A549 (cell line): Measurements from ENCODE around the gene MAP3K1. TPM values are rescaled to one million over a fixed set of nuclear protein-coding genes. Genes with fewer than 3 reads are reported as not detected.
A peak's percentile ranks its signal among the peaks of the same experiment; 100 is the strongest.

Source experiments
- ATAC-seq, 2 experiments: fragments of 200-7000 bp in 1 of 2; fragments of >200 bp in 1 of 2; cut with Nextera tagmentation in 1 of 2; cut with Tn5 transposase in 1 of 2; 3 replicates each; pipeline versions ENCODE4 v1.8.0 to v1.9.1; 2018 to 2020; ENCODE audit warnings: mild to moderate bottlenecking in 1 of 2, moderate library complexity in 1 of 2
- CTCF ChIA-PET: fragments of 300-600 bp; sonication (Branson Sonifier 250); formaldehyde crosslinking; extraction: SDS; loops from one replicate; lab custom pipeline; 2021; ENCODE audit warnings: antibody characterized with exemption, inconsistent platforms; lab: Yijun Ruan, JAX
- POLR2A ChIA-PET: fragments of 350-600 bp; formaldehyde crosslinking; extraction: SDS; loops from one replicate; lab custom pipeline; 2021; ENCODE audit warnings: antibody characterized with exemption, inconsistent platforms; lab: Yijun Ruan, JAX
- DNase-seq, 2 experiments: peaks; one replicate each; pipeline versions ENCODE4 v3.0.0 to v3.0.0-alpha.2; 2011 to 2016; ENCODE audit warnings: low read depth in 1 of 2, low spot score in 1 of 2
- FAIRE-seq: peaks from 2 replicates; lab custom pipeline; 2011; peaks lifted over from hg19 to GRCh38; lab: Jason Lieb, UNC
- H3K27ac ChIP-seq, 2 experiments: fragments of >200 bp; sonication (Bioruptor Twin); formaldehyde crosslinking; 3 replicates each; pipeline ENCODE4 v1.5.1; 2016 to 2017
- H3K4me1 ChIP-seq: fragments of >200 bp; sonication (Bioruptor Twin); formaldehyde crosslinking; 3 replicates; pipeline ENCODE4 v1.6.1; 2016
- H3K4me2 ChIP-seq: fragments of >200 bp; sonication (Bioruptor Twin); formaldehyde crosslinking; 3 replicates; pipeline ENCODE4 v1.6.1; 2016
- H3K4me3 ChIP-seq: fragments of >200 bp; sonication (Bioruptor Twin); formaldehyde crosslinking; 3 replicates; pipeline ENCODE4 v1.5.1; 2016
- H3K9me3 ChIP-seq: fragments of >200 bp; sonication (Bioruptor Twin); formaldehyde crosslinking; 3 replicates; pipeline ENCODE4 v1.6.1; 2016
- CBX8 ChIP-seq: fragments of 200-600 bp; sonication (generic); IDR thresholded peaks from 2 replicates; pipeline ENCODE4 v1.6.1; 2016
- CHD2 ChIP-seq: fragments of 150-350 bp; IDR thresholded peaks from 2 replicates; pipeline ENCODE4 v1.6.1; 2014; ENCODE audit warnings: low read length; ENCODE audit not compliant: partially characterized antibody
- CHD4 ChIP-seq: fragments of 200-600 bp; sonication (generic); IDR thresholded peaks from 2 replicates; pipeline ENCODE4 v1.6.1; 2016; ENCODE audit warnings: antibody characterized with exemption, mild to moderate bottlenecking, borderline replicate concordance
- ESRRA ChIP-seq: fragments of 150-350 bp; IDR thresholded peaks from 2 replicates; pipeline ENCODE4 v1.6.1; 2014; ENCODE audit warnings: mild to moderate bottlenecking, low read length, borderline replicate concordance
- FOSL2 ChIP-seq, 2 experiments: fragments of 450-650 bp in 1 of 2; fragments of >200 bp in 1 of 2; sonication (Bioruptor Twin) in 1 of 2; formaldehyde crosslinking; IDR thresholded peaks; 2 replicates each; pipeline versions ENCODE4 v1.5.0 to v1.6.1; 2016 to 2020; ENCODE audit warnings: mild to moderate bottlenecking in 1 of 2, moderate library complexity in 1 of 2
- HEYL ChIP-seq: fragments of 250-450 bp; sonication (Bioruptor Pico); IDR thresholded peaks from 2 replicates; pipeline ENCODE4 v1.8.0; 2021; ENCODE audit warnings: mild to moderate bottlenecking, moderate library complexity
- JUN ChIP-seq, 2 experiments: fragments of >200 bp; sonication (Bioruptor Twin); formaldehyde crosslinking; IDR thresholded peaks; 2 replicates in 1 of 2; 3 replicates in 1 of 2; pipeline ENCODE4 v1.6.1; 2016 to 2017
- KDM5A ChIP-seq: fragments of 200-600 bp; sonication (generic); IDR thresholded peaks from 2 replicates; pipeline ENCODE4 v1.6.1; 2016; ENCODE audit warnings: antibody characterized with exemption, mild to moderate bottlenecking
- MAFK ChIP-seq: fragments of 450-650 bp; IDR thresholded peaks from 2 replicates; pipeline ENCODE4 v1.6.1; 2014; ENCODE audit not compliant: partially characterized antibody
- POLR2A ChIP-seq: IDR thresholded peaks from 2 replicates; pipeline ENCODE4 v1.6.1; 2012; ENCODE audit warnings: mild to moderate bottlenecking, low read length
- RARB ChIP-seq: fragments of 250-450 bp; sonication (Bioruptor Pico); IDR thresholded peaks from 2 replicates; pipeline ENCODE4 v1.8.0; 2021; ENCODE audit warnings: mild to moderate bottlenecking, moderate library complexity
- RFX5 ChIP-seq: fragments of 450-650 bp; IDR thresholded peaks from 2 replicates; pipeline ENCODE4 v1.7.1; 2014; ENCODE audit warnings: antibody characterized with exemption, mild to moderate bottlenecking, moderate library complexity
- RNF2 ChIP-seq: fragments of 200-600 bp; sonication (generic); IDR thresholded peaks from 2 replicates; pipeline ENCODE4 v1.6.1; 2016; ENCODE audit warnings: low read depth, mild to moderate bottlenecking, antibody characterized with exemption, moderate library complexity, borderline replicate concordance
- SMC3 ChIP-seq: fragments of >200 bp; sonication (Bioruptor Twin); formaldehyde crosslinking; IDR thresholded peaks from 3 replicates; pipeline ENCODE4 v1.6.1; 2018; ENCODE audit warnings: inconsistent platforms
- ZFP36 ChIP-seq: fragments of 450-650 bp; IDR thresholded peaks from 2 replicates; pipeline ENCODE4 v1.6.1; 2014; ENCODE audit warnings: borderline replicate concordance; ENCODE audit not compliant: partially characterized antibody
- ZSCAN20 ChIP-seq: fragments of 250-450 bp; sonication (Bioruptor Pico); IDR thresholded peaks from 2 replicates; pipeline ENCODE4 v1.8.0; 2022; ENCODE audit warnings: mild to moderate bottlenecking, moderate library complexity
- WGBS: methylation state at CpG from one replicate; pipeline ENCODE4 v1.1.6; 2017; ENCODE audit errors: missing lambda C conversion rate; 5-methylcytosine and 5-hydroxymethylcytosine counted together
- polyA plus RNA-seq, 4 experiments: library from polyadenylated mRNA; depleted of rRNA in 3 of 4; stranded (reverse); fragments of >200 nt; fragmentation: RNase III in 1 of 4; extraction: RNeasy Plus Mini Kit Qiagen cat#74134 plus additional on column Dnase treatment in 1 of 4; gene quantifications; 2 replicates in 3 of 4; 3 replicates in 1 of 4; pipeline ENCODE4 v1.2.3, GENCODE V29; 2011 to 2017
- TF ChIP-seq, protein P1 (sequence below): IDR thresholded peaks from 2 replicates; pipeline ENCODE4 v1.6.1; 2012; ENCODE audit warnings: low read depth, borderline replicate concordance
- TF ChIP-seq, protein P2 (sequence below): fragments of 150-350 bp; IDR thresholded peaks from 2 replicates; pipeline ENCODE4 v1.6.1; 2014; ENCODE audit warnings: low read depth, mild to moderate bottlenecking, low read length
- TF ChIP-seq, protein P3 (sequence below): IDR thresholded peaks from 2 replicates; pipeline ENCODE4 v1.6.1; 2012
- TF ChIP-seq, protein P4 (sequence below): fragments of 200-600 bp; sonication (generic); IDR thresholded peaks from 2 replicates; pipeline ENCODE4 v1.6.1; 2016; ENCODE audit warnings: antibody characterized with exemption, mild to moderate bottlenecking, moderate library complexity

MAP3K1 gene
- polyA plus RNA-seq, 2 of the 4 experiments (the other 2 are of a cell fraction) = 1.9 to 5.1 TPM

DNA sequence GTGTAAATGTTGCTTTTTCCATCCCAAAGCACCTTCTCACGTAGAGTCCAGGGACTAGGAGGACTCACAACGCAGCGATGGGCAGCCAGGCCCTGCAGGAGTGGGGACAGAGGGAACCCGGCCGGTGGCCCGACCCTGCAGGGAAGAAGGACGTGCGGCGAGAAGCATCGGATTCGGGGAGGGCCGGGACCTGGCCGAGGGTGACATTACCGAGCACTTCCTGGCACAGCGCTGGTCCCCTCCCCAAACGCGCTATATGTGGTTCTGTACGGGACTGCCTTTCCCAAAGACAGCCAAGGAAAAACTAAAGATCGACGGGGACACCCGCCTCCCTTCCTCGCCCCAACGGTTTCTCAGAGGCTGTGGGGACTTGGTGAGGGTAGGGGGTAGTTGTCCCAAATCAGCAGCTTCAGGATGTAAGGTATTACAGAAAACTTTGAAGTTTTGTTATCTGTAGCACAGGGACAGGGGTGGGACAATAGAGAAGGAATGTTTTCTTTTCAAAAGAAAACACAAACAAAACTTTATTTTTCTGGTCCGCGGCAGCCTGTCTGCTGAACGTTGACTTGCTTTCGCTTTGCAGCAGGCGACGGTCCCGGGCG lies 887 bp upstream of the MAP3K1 start:
- WGBS = 24% methylated on average over 31 of the region's 31 CpGs
- Histone ChIP-seq H3K4me3 (peak overlapping the region; percentile 93), H3K27ac (peak overlapping the region; percentile 94 to 95), H3K9me3 (no peaks in the 10 kb centered on the region), H3K4me2 (peak overlapping the region; percentile 95), H3K4me1 (peaks cover 24% of the 10 kb centered on the region; the same call in 2 of the 3 replicates)
- peak; percentile 22 to 31 for DNase-seq
- FAIRE-seq = no peak
- peak; percentile 24 to 47; a peak in 5 of 6 replicates for ATAC-seq
- TF ChIP-seq KDM5A (no peak), CHD2 (peak; percentile 1), HEYL (CRISPR knock-in tag) (no peak), CHD4 (no peak), JUN (IDR thresholded peaks at IDR 0.05) (no peak), RFX5 (no peak), SMC3 (no peak), ZSCAN20 (CRISPR knock-in tag) (no peak), MAFK (no peak), ESRRA (no peak)
- TF ChIP-seq, protein P1, sequence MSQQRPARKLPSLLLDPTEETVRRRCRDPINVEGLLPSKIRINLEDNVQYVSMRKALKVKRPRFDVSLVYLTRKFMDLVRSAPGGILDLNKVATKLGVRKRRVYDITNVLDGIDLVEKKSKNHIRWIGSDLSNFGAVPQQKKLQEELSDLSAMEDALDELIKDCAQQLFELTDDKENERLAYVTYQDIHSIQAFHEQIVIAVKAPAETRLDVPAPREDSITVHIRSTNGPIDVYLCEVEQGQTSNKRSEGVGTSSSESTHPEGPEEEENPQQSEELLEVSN = 0 out of 2 replicates have a peak, but pooled peaks have one; percentile 23
- TF ChIP-seq, protein P2, sequence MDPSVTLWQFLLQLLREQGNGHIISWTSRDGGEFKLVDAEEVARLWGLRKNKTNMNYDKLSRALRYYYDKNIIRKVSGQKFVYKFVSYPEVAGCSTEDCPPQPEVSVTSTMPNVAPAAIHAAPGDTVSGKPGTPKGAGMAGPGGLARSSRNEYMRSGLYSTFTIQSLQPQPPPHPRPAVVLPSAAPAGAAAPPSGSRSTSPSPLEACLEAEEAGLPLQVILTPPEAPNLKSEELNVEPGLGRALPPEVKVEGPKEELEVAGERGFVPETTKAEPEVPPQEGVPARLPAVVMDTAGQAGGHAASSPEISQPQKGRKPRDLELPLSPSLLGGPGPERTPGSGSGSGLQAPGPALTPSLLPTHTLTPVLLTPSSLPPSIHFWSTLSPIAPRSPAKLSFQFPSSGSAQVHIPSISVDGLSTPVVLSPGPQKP = no peak
- ChIA-PET CTCF (interaction anchor here (0.6 kb wide), 1 partner anchor 331 kb away, joined by 3 read pairs; no protein-coding TSS in a partner anchor), POLR2A (interaction anchor here (0.8 kb wide), 1 partner anchor 8 kb away, joined by 3 read pairs; no protein-coding TSS in a partner anchor)

DNA sequence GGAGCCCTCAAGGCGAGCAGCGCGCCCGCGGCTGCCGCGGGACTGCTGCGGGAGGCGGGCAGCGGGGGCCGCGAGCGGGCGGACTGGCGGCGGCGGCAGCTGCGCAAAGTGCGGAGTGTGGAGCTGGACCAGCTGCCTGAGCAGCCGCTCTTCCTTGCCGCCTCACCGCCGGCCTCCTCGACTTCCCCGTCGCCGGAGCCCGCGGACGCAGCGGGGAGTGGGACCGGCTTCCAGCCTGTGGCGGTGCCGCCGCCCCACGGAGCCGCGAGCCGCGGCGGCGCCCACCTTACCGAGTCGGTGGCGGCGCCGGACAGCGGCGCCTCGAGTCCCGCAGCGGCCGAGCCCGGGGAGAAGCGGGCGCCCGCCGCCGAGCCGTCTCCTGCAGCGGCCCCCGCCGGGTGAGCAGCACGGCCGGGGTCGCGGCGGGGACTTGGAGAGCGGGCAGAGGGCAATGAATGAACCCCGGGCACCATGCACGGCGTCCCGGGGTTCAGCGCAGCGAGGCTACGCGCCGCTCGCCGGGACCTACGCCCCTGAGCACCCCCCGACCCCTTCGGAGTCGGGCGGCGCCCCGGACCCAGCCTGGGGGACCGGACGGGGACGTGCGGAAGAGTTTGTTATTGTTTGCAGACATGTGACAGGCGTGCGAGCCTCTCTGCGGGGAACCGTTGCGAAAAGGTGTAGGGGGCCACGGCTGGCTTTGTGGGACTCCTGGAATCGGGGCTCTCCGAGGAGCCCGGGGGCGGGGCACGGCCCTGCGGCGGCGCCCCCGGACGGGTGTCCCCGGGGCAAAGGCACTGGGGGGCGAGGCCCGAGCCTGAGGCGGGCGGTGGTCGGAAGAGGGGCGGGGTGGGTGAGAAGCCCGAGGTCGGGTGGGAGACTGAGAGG lies 553 bp downstream of the MAP3K1 start:
- CTCF ChIA-PET = no interaction called here
- H3K4me1 ChIP-seq = peaks cover 24% of the 10 kb centered on the region; the same call in 2 of the 3 replicates
- FAIRE-seq (no peak), ATAC-seq (peak; percentile 48 to 57), DNase-seq (peak; percentile 41 to 55)
- POLR2A ChIA-PET = no interaction called here
- peak overlapping the region; percentile 95 for H3K4me2 ChIP-seq
- TF ChIP-seq RARB = no peak
- TF ChIP-seq POLR2A = no peak
- peak; percentile 22; the same call in 1 of the 2 replicates for TF ChIP-seq RNF2
- TF ChIP-seq, protein P3, sequence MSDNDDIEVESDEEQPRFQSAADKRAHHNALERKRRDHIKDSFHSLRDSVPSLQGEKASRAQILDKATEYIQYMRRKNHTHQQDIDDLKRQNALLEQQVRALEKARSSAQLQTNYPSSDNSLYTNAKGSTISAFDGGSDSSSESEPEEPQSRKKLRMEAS = peak; percentile 17; the same call in 1 of the 2 replicates
- no peak for TF ChIP-seq CHD4
- no peak for TF ChIP-seq ZFP36
- 4% methylated on average over 26 of the region's 116 CpGs for WGBS
- H3K27ac ChIP-seq = peak overlapping the region; percentile 94 to 95
- no peaks in the 10 kb centered on the region for H3K9me3 ChIP-seq
- peak overlapping the region; percentile 93 for H3K4me3 ChIP-seq

DNA sequence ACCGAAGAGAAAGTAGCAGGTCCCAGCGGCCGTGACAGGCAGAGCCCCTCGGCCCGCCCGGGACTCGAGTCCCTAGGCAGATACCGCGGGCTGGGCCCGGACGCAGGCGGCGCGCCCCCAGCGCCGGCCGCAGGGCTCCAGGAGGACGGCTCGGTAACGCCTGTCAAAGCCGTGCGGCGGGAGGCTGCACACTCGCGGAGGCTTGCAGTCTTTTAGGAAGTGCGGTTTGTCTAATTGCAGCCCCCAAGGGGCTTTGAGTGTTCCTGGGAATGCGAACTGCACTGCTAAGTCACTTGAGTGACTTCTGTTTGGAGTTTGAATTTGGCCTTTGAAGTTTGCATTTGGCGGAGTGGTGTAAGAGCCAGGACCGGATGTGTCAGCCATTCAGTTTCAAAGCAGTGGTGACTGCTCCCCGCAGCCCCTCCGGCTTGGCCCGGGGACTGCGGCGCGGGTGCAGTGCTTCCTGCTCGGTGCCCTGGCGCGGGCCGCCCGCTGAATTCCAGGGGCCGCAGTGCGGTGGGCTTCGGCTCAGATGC lies 1.3 kb downstream of the MAP3K1 start:
- FAIRE-seq (no peak), ATAC-seq (peak; percentile 52 to 77; a peak in 5 of 6 replicates), DNase-seq (peak; percentile 46 to 57)
- Histone ChIP-seq H3K4me2 (peak overlapping the region; percentile 95), H3K4me1 (peaks cover 24% of the 10 kb centered on the region; the same call in 2 of the 3 replicates), H3K4me3 (peak overlapping the region; percentile 93), H3K9me3 (no peaks in the 10 kb centered on the region), H3K27ac (peak overlapping the region; percentile 94 to 95)
- 2% methylated on average over 36 of the region's 43 CpGs for WGBS
- CTCF ChIA-PET = no interaction called here
- TF ChIP-seq, protein P4, sequence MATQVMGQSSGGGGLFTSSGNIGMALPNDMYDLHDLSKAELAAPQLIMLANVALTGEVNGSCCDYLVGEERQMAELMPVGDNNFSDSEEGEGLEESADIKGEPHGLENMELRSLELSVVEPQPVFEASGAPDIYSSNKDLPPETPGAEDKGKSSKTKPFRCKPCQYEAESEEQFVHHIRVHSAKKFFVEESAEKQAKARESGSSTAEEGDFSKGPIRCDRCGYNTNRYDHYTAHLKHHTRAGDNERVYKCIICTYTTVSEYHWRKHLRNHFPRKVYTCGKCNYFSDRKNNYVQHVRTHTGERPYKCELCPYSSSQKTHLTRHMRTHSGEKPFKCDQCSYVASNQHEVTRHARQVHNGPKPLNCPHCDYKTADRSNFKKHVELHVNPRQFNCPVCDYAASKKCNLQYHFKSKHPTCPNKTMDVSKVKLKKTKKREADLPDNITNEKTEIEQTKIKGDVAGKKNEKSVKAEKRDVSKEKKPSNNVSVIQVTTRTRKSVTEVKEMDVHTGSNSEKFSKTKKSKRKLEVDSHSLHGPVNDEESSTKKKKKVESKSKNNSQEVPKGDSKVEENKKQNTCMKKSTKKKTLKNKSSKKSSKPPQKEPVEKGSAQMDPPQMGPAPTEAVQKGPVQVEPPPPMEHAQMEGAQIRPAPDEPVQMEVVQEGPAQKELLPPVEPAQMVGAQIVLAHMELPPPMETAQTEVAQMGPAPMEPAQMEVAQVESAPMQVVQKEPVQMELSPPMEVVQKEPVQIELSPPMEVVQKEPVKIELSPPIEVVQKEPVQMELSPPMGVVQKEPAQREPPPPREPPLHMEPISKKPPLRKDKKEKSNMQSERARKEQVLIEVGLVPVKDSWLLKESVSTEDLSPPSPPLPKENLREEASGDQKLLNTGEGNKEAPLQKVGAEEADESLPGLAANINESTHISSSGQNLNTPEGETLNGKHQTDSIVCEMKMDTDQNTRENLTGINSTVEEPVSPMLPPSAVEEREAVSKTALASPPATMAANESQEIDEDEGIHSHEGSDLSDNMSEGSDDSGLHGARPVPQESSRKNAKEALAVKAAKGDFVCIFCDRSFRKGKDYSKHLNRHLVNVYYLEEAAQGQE = no peak
- TF ChIP-seq FOSL2 (IDR thresholded peaks at IDR 0.05) (no peak), FOSL2 (CRISPR knock-in tag; IDR thresholded peaks at IDR 0.05) (no peak), CBX8 (no peak)
- POLR2A ChIA-PET = no interaction called here
